Effector memory CD4-positive, alpha-beta T cell (primary cell): ENCODE data around the gene MRPL22.
"Not testable (repeated sequence)": the region's sequence is repeated elsewhere in the genome, so short reads cannot be mapped to it uniquely, and the experiment has no call there.

ENCODE experiments used
- DNase-seq, 3 donors: peaks; one replicate each; pipeline ENCODE4 v3.0.0-alpha.2; 2020
- H3K27ac ChIP-seq: 2 replicates; pipeline ENCODE4 v1.7.0; 2013; ENCODE audit warnings: mild to moderate bottlenecking, low read length, moderate library complexity; ENCODE audit not compliant: insufficient read depth, poor library complexity, severe bottlenecking
- H3K27me3 ChIP-seq: replicated peaks from 2 replicates; pipeline ENCODE4 v1.7.0; 2013; ENCODE audit warnings: mild to moderate bottlenecking, low read length; ENCODE audit not compliant: insufficient read depth, control insufficient read depth, poor library complexity, severe bottlenecking
- H3K36me3 ChIP-seq: 2 replicates; pipeline ENCODE4 v1.7.0; 2013; ENCODE audit warnings: mild to moderate bottlenecking, low read length, moderate library complexity; ENCODE audit not compliant: control insufficient read depth, insufficient read depth
- H3K4me1 ChIP-seq: 2 replicates; pipeline ENCODE4 v1.7.0; 2013; ENCODE audit warnings: low read length, mild to moderate bottlenecking; ENCODE audit not compliant: control insufficient read depth, insufficient read depth, poor library complexity, severe bottlenecking
- H3K4me3 ChIP-seq: 2 replicates; pipeline ENCODE4 v1.7.0; 2013; ENCODE audit warnings: low read length, low read depth, mild to moderate bottlenecking; ENCODE audit not compliant: insufficient read depth, poor library complexity, severe bottlenecking
- H3K9me3 ChIP-seq: 2 replicates; pipeline ENCODE4 v1.7.0; 2013; ENCODE audit warnings: mild to moderate bottlenecking, low read length, moderate library complexity; ENCODE audit not compliant: control insufficient read depth

The MRPL22 gene

DNA sequence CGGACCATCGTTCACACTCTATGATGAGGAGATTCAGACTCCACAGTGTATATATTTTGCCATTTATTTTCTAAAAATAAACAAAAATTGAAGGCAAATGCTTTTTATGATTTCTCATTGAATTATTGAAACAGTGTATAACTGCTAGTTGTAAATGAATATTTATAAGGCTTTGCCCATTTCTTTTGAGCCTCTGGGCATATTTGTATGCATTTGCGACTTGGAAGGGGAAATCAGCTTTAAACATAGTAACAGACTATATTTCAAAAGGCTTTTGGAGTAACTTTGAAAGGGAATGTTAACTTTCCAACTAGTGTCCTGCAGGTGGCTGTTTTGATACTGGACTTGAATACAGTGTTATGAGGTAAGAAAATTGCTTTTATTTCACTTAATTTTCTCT is 26.0 kb downstream of the MRPL22 start:
- Histone ChIP-seq H3K36me3 (peaks cover 29% of the 10 kb centered on the region), H3K27ac (no peak overlapping the region), H3K27me3 (no peaks in the 10 kb centered on the region), H3K4me1 (no peaks in the 10 kb centered on the region), H3K4me3 (no peak overlapping the region), H3K9me3 (no peaks in the 10 kb centered on the region)
- DNase-seq: no peak

DNA sequence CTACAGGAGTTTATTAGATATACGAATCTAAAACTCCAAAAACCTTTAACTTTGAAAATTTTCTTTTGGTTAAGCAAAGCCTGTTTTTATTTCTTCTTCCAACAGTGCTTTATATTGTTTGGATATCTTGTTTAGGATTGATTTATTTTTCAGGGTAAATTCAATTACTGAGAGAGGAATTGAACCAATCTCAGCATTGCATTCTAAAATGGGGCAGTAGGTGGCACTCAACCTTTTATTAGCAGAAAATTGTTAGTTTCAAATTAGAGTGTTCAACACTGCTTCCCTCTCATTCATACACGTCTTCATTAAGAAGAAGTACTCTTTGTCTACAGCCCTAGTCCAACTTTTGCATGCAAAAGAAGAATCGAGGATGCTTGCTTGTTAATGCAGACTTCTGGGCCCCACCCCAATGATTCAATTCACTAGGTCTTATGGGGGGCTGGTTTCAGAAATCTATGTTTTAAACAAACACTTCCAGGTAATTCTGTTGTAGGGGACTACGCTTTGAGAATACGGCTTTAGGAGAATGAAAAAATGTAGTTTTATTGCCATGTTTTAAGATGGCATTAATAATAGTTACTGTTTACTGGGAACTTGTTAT is 26.6 kb downstream of the MRPL22 start:
- DNase-seq: no peak
- H3K9me3 ChIP-seq: no peaks in the 10 kb centered on the region
- H3K27me3 ChIP-seq: no peaks in the 10 kb centered on the region
- no peaks in the 10 kb centered on the region for H3K4me1 ChIP-seq
- H3K36me3 ChIP-seq: peaks cover 25% of the 10 kb centered on the region
- H3K27ac ChIP-seq: no peak overlapping the region
- no peak overlapping the region for H3K4me3 ChIP-seq

GRCh38 chr5:154968953-154969352 is 28.1 kb downstream of the MRPL22 start:
- H3K27me3 ChIP-seq: no peaks in the 10 kb centered on the region
- H3K27ac ChIP-seq: no peak overlapping the region
- H3K36me3 ChIP-seq: peaks cover 25% of the 10 kb centered on the region
- no peaks in the 10 kb centered on the region for H3K9me3 ChIP-seq
- H3K4me1 ChIP-seq: no peaks in the 10 kb centered on the region
- DNase-seq: no peak
- H3K4me3 ChIP-seq: no peak overlapping the region

- peaks cover 25% of the 10 kb centered on the region for H3K36me3 ChIP-seq
- H3K4me1 ChIP-seq: no peaks in the 10 kb centered on the region
- H3K9me3 ChIP-seq: no peaks in the 10 kb centered on the region
- no peak for DNase-seq
- H3K4me3 ChIP-seq: no peak overlapping the region
- H3K27ac ChIP-seq: no peak overlapping the region
- no peaks in the 10 kb centered on the region for H3K27me3 ChIP-seq
Measured at GRCh38 chr5:154970759-154971158, 29.9 kb downstream of the MRPL22 start.

- H3K4me1 ChIP-seq: no peaks in the 10 kb centered on the region
- H3K9me3 ChIP-seq: no peaks in the 10 kb centered on the region
- no peak for DNase-seq
- no peak overlapping the region for H3K4me3 ChIP-seq
- no peaks in the 10 kb centered on the region for H3K27me3 ChIP-seq
- H3K36me3 ChIP-seq: peaks cover 17% of the 10 kb centered on the region
- no peak overlapping the region for H3K27ac ChIP-seq
Measured at GRCh38 chr5:154971501-154971900, 30.6 kb downstream of the MRPL22 start.

GRCh38 chr5:154972476-154973080 is 31.7 kb downstream of the MRPL22 start:
- Histone ChIP-seq H3K4me3 (no peak overlapping the region), H3K27ac (no peak overlapping the region), H3K27me3 (no peaks in the 10 kb centered on the region), H3K4me1 (no peaks in the 10 kb centered on the region), H3K9me3 (no peaks in the 10 kb centered on the region), H3K36me3 (peaks cover 7% of the 10 kb centered on the region)
- no peak for DNase-seq

- not testable (repeated sequence) for H3K27ac ChIP-seq, H3K4me1 ChIP-seq, H3K36me3 ChIP-seq, H3K4me3 ChIP-seq, H3K9me3 ChIP-seq, DNase-seq, H3K27me3 ChIP-seq
Measured at GRCh38 chr5:154976082-154976481, 35.2 kb downstream of the MRPL22 start.

- Histone ChIP-seq H3K36me3 (no peaks in the 10 kb centered on the region), H3K27ac (no peak overlapping the region), H3K4me1 (no peaks in the 10 kb centered on the region), H3K9me3 (no peaks in the 10 kb centered on the region), H3K27me3 (no peaks in the 10 kb centered on the region), H3K4me3 (no peak overlapping the region)
- DNase-seq: no peak
Measured at GRCh38 chr5:154977409-154977808, 36.5 kb downstream of the MRPL22 start.

DNA sequence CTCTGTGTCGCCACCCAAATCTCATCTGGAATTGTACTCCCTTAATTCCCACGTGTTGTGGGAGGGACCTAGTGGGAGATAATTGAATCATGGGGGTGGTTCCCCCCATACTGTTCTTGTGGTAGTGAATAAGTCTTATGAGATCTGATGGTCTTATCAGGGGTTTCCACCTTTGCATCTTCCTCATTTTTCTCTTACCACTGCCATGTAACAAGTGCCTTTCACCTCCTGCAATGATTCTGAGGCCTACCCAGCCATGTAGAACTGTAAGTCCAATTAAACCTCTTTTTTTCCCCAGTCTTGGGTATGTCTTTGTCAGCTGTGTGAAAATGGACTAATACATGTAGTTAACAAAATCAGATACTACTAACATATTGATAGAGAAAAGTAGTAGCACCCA is 37.4 kb downstream of the MRPL22 start:
- not testable (repeated sequence) for H3K27me3 ChIP-seq, H3K4me1 ChIP-seq, DNase-seq

DNA sequence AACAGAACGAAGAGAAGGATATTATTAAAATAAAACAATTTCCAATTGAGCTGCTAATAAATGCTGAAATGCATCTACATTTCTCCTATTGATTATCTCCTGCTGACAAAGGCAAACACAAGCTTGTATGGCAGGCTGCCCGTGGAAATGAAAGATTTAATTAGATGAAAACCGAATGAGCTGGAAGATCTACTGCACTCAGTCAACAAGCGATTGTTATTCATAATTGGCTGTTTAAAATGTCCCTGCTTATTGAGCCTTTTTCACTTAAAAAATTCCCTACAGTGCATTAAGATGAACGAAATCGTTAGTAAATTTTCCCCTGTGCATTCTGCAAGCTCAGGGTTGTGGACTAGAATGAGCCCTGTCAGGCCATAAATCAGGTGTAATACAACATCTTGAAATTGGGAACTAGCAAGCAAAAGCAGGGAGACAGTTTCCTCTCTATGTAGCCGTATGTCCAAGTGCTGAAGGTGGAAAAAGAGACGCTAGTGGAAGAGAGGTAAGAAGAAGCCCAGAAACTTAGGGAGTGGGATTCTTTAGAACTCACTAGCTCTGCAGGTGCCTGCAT is 44.2 kb downstream of the MRPL22 start:
- Histone ChIP-seq H3K36me3 (no peaks in the 10 kb centered on the region), H3K4me1 (no peaks in the 10 kb centered on the region), H3K4me3 (no peak overlapping the region), H3K27me3 (no peaks in the 10 kb centered on the region), H3K9me3 (no peaks in the 10 kb centered on the region), H3K27ac (no peak overlapping the region)
- no peak for DNase-seq

More for the DNA sequence above, 37.4 kb downstream of the MRPL22 start:
- H3K36me3 ChIP-seq, H3K27ac ChIP-seq, H3K4me3 ChIP-seq, H3K9me3 ChIP-seq: not testable (repeated sequence)
